Measurements from ENCODE around the gene CLTCL1.
"Not testable (repeated sequence)": the region's sequence is repeated elsewhere in the genome, so short reads cannot be mapped to it uniquely, and the experiment has no call there.

CLTCL1 gene

GRCh38 chr22:19290400-19291217, 910 bp downstream of the CLTCL1 start:
- DNase-seq (ENCODE audit: extremely low spot score), result no peak
- ChIA-PET POLR2A (interaction anchor here (1.2 to 3.0 kb wide), 7 partner anchors 15 to 146 kb away, joined by 3 to 12 read pairs (median 5); partner anchors contain the start of gene ESS2), CTCF (interaction anchor here (0.6 kb wide), 1 partner anchor 18 kb away, joined by 3 read pairs; no protein-coding TSS in a partner anchor)
- TF ChIP-seq TARDBP (IDR thresholded peaks at IDR 0.05) (no peak), L3MBTL2 (conservative IDR thresholded peaks at IDR 0.05) (peak; percentile 51), FOXA1 (IDR thresholded peaks at IDR 0.05) (no peak)

- DNase-seq (ENCODE audit: extremely low spot score), result no peak
- TF ChIP-seq ZNF384 (IDR thresholded peaks at IDR 0.05) (no peak), BHLHE40 (IDR thresholded peaks at IDR 0.05; ENCODE audit: borderline replicate concordance) (no peak), LEF1 (IDR thresholded peaks at IDR 0.05; ENCODE audit: borderline replicate concordance) (no peak), HDGF (IDR thresholded peaks at IDR 0.05; ENCODE audit: borderline replicate concordance) (no peak), CTBP1 (IDR thresholded peaks at IDR 0.05; ENCODE audit: borderline replicate concordance) (no peak), PKNOX1 (IDR thresholded peaks at IDR 0.05) (no peak), L3MBTL2 (conservative IDR thresholded peaks at IDR 0.05) (no peak; the same call in 1 of the 2 replicates), ELF4 (IDR thresholded peaks at IDR 0.05) (no peak), TARDBP (IDR thresholded peaks at IDR 0.05) (no peak)
- CTCF ChIA-PET, result no interaction called here
- POLR2A ChIA-PET, result no interaction called here
Measured at GRCh38 chr22:19289475-19290161, 1.9 kb downstream of the CLTCL1 start.

- no peak for DNase-seq (ENCODE audit: extremely low spot score)
- POLR2A ChIA-PET, result interaction anchor here (1.2 kb wide), 1 partner anchor 16 kb away, joined by 3 read pairs; no protein-coding TSS in a partner anchor
- TF ChIP-seq TARDBP (IDR thresholded peaks at IDR 0.05) (no peak), NFRKB (IDR thresholded peaks at IDR 0.05) (no peak), L3MBTL2 (conservative IDR thresholded peaks at IDR 0.05) (no peak), BHLHE40 (IDR thresholded peaks at IDR 0.05; ENCODE audit: borderline replicate concordance) (no peak), SP1 (IDR thresholded peaks at IDR 0.05) (no peak), FOXA1 (IDR thresholded peaks at IDR 0.05) (no peak), FOXK2 (IDR thresholded peaks at IDR 0.05) (no peak), PKNOX1 (IDR thresholded peaks at IDR 0.05) (no peak), ZNF384 (IDR thresholded peaks at IDR 0.05) (no peak)
- CTCF ChIA-PET, result no interaction called here
Measured at GRCh38 chr22:19287889-19288288, 3.6 kb downstream of the CLTCL1 start.

GRCh38 chr22:19287076-19287707, 4.3 kb downstream of the CLTCL1 start:
- POLR2A ChIA-PET, result interaction anchor here (1.2 kb wide), 1 partner anchor 15 kb away, joined by 3 read pairs; no protein-coding TSS in a partner anchor
- DNase-seq (ENCODE audit: extremely low spot score), result no peak
- CTCF ChIA-PET, result no interaction called here
- TF ChIP-seq HDGF (IDR thresholded peaks at IDR 0.05; ENCODE audit: borderline replicate concordance) (no peak), PKNOX1 (IDR thresholded peaks at IDR 0.05) (no peak), SUZ12 (IDR thresholded peaks at IDR 0.05) (no peak), LEF1 (IDR thresholded peaks at IDR 0.05; ENCODE audit: borderline replicate concordance) (no peak), BHLHE40 (IDR thresholded peaks at IDR 0.05; ENCODE audit: borderline replicate concordance) (no peak), NFRKB (IDR thresholded peaks at IDR 0.05) (no peak), FOXA1 (IDR thresholded peaks at IDR 0.05) (no peak), ELF4 (IDR thresholded peaks at IDR 0.05) (no peak), L3MBTL2 (conservative IDR thresholded peaks at IDR 0.05) (no peak), ARNT (IDR thresholded peaks at IDR 0.05) (no peak), ZNF384 (IDR thresholded peaks at IDR 0.05) (no peak), TARDBP (IDR thresholded peaks at IDR 0.05) (no peak), SP1 (IDR thresholded peaks at IDR 0.05) (no peak), FOXM1 (IDR thresholded peaks at IDR 0.05; ENCODE audit: borderline replicate concordance) (no peak), FOXK2 (IDR thresholded peaks at IDR 0.05) (no peak), CTBP1 (IDR thresholded peaks at IDR 0.05; ENCODE audit: borderline replicate concordance) (no peak)

GRCh38 chr22:19285831-19286230, 5.7 kb downstream of the CLTCL1 start:
- ChIA-PET CTCF (interaction anchor here (0.7 kb wide), 1 partner anchor 13 kb away, joined by 3 read pairs; no protein-coding TSS in a partner anchor), POLR2A (interaction anchor here (1.4 kb wide), 1 partner anchor 146 kb away, joined by 3 read pairs; the partner anchor contains the start of gene MRPL40)
- no peak for TF ChIP-seq ELF4 (IDR thresholded peaks at IDR 0.05)
- no peak for TF ChIP-seq ZNF384 (IDR thresholded peaks at IDR 0.05)
- no peak for TF ChIP-seq HDGF (IDR thresholded peaks at IDR 0.05; ENCODE audit: borderline replicate concordance)
- TF ChIP-seq CTBP1 (IDR thresholded peaks at IDR 0.05; ENCODE audit: borderline replicate concordance), result no peak
- TF ChIP-seq FOXK2 (IDR thresholded peaks at IDR 0.05), result no peak
- TF ChIP-seq TARDBP (IDR thresholded peaks at IDR 0.05), result no peak
- TF ChIP-seq SUZ12 (IDR thresholded peaks at IDR 0.05), result no peak
- TF ChIP-seq PKNOX1 (IDR thresholded peaks at IDR 0.05), result no peak
- TF ChIP-seq L3MBTL2 (conservative IDR thresholded peaks at IDR 0.05), result no peak
- no peak for TF ChIP-seq ARNT (IDR thresholded peaks at IDR 0.05)
- TF ChIP-seq LEF1 (IDR thresholded peaks at IDR 0.05; ENCODE audit: borderline replicate concordance), result no peak
- TF ChIP-seq BHLHE40 (IDR thresholded peaks at IDR 0.05; ENCODE audit: borderline replicate concordance), result no peak
- no peak for TF ChIP-seq NFRKB (IDR thresholded peaks at IDR 0.05)
- no peak for TF ChIP-seq SP1 (IDR thresholded peaks at IDR 0.05)
- no peak for TF ChIP-seq FOXM1 (IDR thresholded peaks at IDR 0.05; ENCODE audit: borderline replicate concordance)
- DNase-seq (ENCODE audit: extremely low spot score), result no peak

GRCh38 chr22:19279143-19279542, 12.4 kb downstream of the CLTCL1 start:
- CTCF ChIA-PET, result interaction anchor here (1.5 kb wide), 1 partner anchor 12 kb away, joined by 4 read pairs; the partner anchor contains the start of gene CLTCL1

More at GRCh38 chr22:19279143-19279542, 12.4 kb downstream of the CLTCL1 start:
- POLR2A ChIA-PET; DNase-seq (ENCODE audit: extremely low spot score): not testable (repeated sequence)

Data from HEK293T (cell line).